Psoas muscle (tissue), 8 donors: ENCODE data around the gene NPIPA5. TPM values are rescaled to one million over a fixed set of nuclear protein-coding genes. Genes with fewer than 3 reads are reported as not detected.
A peak's percentile ranks its signal among the peaks of the same experiment; 100 is the strongest.
"Not testable (repeated sequence)": the region's sequence is repeated elsewhere in the genome, so short reads cannot be mapped to it uniquely, and the experiment has no call there.

ENCODE experiments used
- ATAC-seq, 4 donors: fragments of 200-7000 bp; cut with Tn5 transposase; one replicate each; pipeline ENCODE4 v1.9.1; 2020; ENCODE audit warnings: moderate library complexity in 3 of 4, mild to moderate bottlenecking in 2 of 4
- DNase-seq, 2 donors: peaks; one replicate each; pipeline ENCODE4 v3.0.0-alpha.2; 2020
- H3K27ac ChIP-seq: fragments of 200-600 bp; one replicate; pipeline ENCODE4 v1.8.0; 2022
- H3K27me3 ChIP-seq, 3 donors: fragments of 200-600 bp in 1 of 3; one replicate each; pipeline versions ENCODE4 v1.6.1 to v1.8.0; 2013 to 2022; ENCODE audit warnings: low read length in 2 of 3, mild to moderate bottlenecking in 2 of 3, moderate library complexity in 1 of 3; ENCODE audit not compliant: insufficient read depth in 3 of 3
- H3K36me3 ChIP-seq, 2 donors: fragments of 200-600 bp in 1 of 2; one replicate each; pipeline versions ENCODE4 v1.6.1 to v1.8.0; 2013 to 2022; ENCODE audit warnings: low read depth in 1 of 2, mild to moderate bottlenecking in 1 of 2, moderate library complexity in 1 of 2; ENCODE audit not compliant: insufficient read depth in 1 of 2
- H3K4me1 ChIP-seq: fragments of 200-600 bp; one replicate; pipeline ENCODE4 v1.8.0; 2022
- H3K4me3 ChIP-seq: fragments of 200-600 bp; one replicate; pipeline ENCODE4 v1.8.0; 2022; ENCODE audit warnings: mild to moderate bottlenecking
- H3K9me3 ChIP-seq: fragments of 200-600 bp; one replicate; pipeline ENCODE4 v1.8.0; 2022
- WGBS, 3 donors: extraction: QIAGEN DNeasy Blood & Tissue Kit; methylation state at CpG; one replicate each; pipeline versions ENCODE4 v1.1.6 to v1.1.7; 2013; 5-methylcytosine and 5-hydroxymethylcytosine counted together
- intact Hi-C, 2 donors: fragments of 100-400 bp; cut with DNase I; formaldehyde crosslinking; loops; one replicate each; pipeline versions ENCODE4 v1.11.0 to v1.14.2; 2022
- polyA plus RNA-seq, 3 donors: library from polyadenylated mRNA; stranded (reverse); fragments of 200-250 nt; gene quantifications; one replicate each; pipeline ENCODE4 v1.2.3, GENCODE V29; 2013
- total RNA-seq, 4 donors: library from RNA; stranded (reverse); fragmentation: NEBNext Ultra II Directional in 2 of 4; extraction: Animal tissue kit (Norgen Biotek cat#: 25700) in 2 of 4; gene quantifications; one replicate each; pipeline versions ENCODE4 v1.2.1 to v1.2.4, GENCODE V29; 2021 to 2023
- TF ChIP-seq, protein P1 (sequence below): fragments of 200-600 bp; IDR thresholded peaks from one replicate; pipeline ENCODE4 v1.8.0; 2022; ENCODE audit warnings: antibody characterized with exemption
- donor health status: healthy with polysubstance abuse.
- donor health status: DM: no; HTN: no; CAD: no; lungs with moderate emphysema.
- donor health status: Bipolar disorder and iron deficiency.
- donor health status: healthy.
- donor health status: DM: yes; HTN: yes; CAD: no.
- donor health status: DM: no; HTN: no; CAD: no.
- donor health status: DM: no; HTN: no; CAD: no.
- donor health status: DM: yes; HTN: yes; CAD: no.

The NPIPA5 gene
- total and polyA plus RNA-seq, 7 donors, result 1.5 to 22.1 (median 11.4) TPM

DNA sequence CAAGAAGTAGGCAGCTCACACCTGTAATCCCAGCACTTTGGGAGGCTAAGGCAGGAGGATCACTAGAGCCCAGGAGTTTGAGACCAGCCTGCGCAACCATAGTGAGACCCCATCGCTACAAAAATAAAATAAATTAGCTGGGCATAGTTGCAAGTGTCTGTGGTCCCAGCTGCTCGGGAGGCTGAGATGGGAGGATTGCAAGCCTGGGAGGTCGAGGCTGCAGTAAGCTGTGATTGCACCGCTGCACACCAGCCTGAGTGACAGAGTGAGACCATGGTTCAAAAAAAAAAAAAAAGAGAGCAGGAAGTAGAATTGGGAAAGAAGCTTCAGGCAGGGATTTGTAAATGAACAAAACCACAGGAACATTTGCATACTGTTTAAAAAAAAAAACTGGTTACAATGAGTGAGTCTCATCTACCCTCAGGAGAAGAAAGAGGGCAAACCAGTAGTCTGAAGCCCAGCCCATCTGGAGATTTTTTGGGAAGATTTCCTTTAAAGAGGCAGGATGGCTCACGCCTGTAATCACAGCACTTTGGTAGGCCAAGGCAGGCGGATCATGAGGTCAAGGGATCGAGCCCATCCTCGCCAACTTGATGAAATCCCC lies 25.4 kb upstream of the NPIPA5 start:
- WGBS, 3 donors, result 94 to 97% (median 96%) methylated on average over 9 of the region's 9 CpGs
- no peak for ATAC-seq

DNA sequence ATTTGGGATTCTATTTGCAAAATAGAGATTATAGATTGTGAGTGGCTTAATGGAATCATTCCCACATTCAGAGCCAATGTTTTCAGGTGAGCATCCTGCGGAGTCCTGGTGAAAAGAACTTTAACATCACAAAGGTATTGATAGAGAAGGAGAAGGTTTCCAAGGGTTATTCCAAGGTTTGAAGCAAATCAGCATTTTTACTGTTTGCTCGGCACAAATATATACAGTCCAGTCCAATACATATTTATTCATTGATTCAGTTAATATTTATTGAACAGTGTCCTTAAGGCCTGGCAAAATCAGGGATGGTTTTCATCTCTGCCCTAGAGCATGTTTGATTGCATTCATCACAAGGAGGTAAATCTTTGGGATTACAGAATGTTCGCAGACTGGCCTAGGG lies 23.9 kb upstream of the NPIPA5 start:
- 94 to 98% (median 98%) methylated on average over 3 of the region's 3 CpGs for WGBS, 3 donors
- Histone ChIP-seq H3K27me3 (no peaks in the 10 kb centered on the region), H3K4me1 (peaks cover 17% of the 10 kb centered on the region), H3K27ac (peak overlapping the region; percentile 30), H3K36me3 (peaks cover 0 to 36% of the 10 kb centered on the region in 2 donors), H3K9me3 (no peaks in the 10 kb centered on the region), H3K4me3 (no peak overlapping the region)
- DNase-seq (no peak), ATAC-seq (no peak)
- TF ChIP-seq, protein P1, sequence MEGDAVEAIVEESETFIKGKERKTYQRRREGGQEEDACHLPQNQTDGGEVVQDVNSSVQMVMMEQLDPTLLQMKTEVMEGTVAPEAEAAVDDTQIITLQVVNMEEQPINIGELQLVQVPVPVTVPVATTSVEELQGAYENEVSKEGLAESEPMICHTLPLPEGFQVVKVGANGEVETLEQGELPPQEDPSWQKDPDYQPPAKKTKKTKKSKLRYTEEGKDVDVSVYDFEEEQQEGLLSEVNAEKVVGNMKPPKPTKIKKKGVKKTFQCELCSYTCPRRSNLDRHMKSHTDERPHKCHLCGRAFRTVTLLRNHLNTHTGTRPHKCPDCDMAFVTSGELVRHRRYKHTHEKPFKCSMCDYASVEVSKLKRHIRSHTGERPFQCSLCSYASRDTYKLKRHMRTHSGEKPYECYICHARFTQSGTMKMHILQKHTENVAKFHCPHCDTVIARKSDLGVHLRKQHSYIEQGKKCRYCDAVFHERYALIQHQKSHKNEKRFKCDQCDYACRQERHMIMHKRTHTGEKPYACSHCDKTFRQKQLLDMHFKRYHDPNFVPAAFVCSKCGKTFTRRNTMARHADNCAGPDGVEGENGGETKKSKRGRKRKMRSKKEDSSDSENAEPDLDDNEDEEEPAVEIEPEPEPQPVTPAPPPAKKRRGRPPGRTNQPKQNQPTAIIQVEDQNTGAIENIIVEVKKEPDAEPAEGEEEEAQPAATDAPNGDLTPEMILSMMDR, result no peak
- intact Hi-C loops, result no loop called here

More for the DNA sequence above, 25.4 kb upstream of the NPIPA5 start:
- H3K9me3 ChIP-seq, result no peaks in the 10 kb centered on the region
- intact Hi-C loops, result no loop called here
- H3K36me3 ChIP-seq, result peaks cover 0 to 44% of the 10 kb centered on the region in 2 donors
- TF ChIP-seq, protein P1, result no peak
- H3K4me1 ChIP-seq, result peaks cover 17% of the 10 kb centered on the region
- H3K4me3 ChIP-seq, result no peak overlapping the region
- no peak for DNase-seq
- peak overlapping the region; percentile 90 for H3K27ac ChIP-seq
- no peaks in the 10 kb centered on the region for H3K27me3 ChIP-seq

DNA sequence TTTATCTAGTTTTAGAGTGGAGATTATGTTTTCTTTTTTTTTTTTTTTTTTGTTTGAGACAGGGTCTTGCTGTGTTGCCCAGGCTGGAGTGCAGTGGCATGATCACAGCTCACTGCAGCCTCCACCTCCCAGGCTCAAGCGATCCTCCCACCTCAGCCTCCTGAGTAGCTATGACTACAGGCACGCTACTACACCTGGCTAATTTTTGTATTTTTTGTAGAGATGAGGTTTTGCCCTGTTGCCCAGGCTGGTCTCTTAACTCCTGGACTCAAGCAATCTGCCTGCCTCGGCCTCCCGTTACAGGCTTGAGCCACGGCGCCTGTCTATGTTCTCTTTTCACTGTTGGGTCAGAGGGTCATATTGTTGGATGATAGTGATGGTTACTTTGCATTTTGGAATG lies 22.2 kb upstream of the NPIPA5 start:
- H3K4me3 ChIP-seq, ATAC-seq, H3K27me3 ChIP-seq, H3K27ac ChIP-seq, intact Hi-C loops, DNase-seq, H3K9me3 ChIP-seq: not testable (repeated sequence)
- Histone ChIP-seq H3K4me1 (peaks cover 17% of the 10 kb centered on the region), H3K36me3 (peaks cover 0 to 36% of the 10 kb centered on the region in 2 donors)
- WGBS, 3 donors, result 92 to 94% (median 93%) methylated on average over 6 of the region's 6 CpGs

DNA sequence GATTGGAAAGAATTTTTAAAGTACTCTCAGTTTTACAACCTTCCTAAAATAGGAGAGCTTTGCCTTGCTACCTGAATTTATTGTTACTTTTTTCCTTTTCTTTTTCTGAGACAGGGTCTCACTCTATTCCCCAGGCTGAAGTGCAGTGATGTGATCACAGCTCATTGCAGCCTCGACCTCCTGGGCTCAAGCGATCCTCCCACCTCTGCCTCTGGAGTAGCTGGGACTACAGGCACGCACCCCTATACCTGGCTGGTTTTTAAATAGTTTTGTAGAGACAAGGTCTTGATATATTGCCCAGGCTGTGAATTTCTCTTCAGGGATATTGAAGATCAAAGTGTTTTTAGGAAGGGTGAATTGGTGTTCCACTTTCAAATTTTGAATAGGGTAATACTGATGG lies 21.2 kb upstream of the NPIPA5 start:
- no peak for ATAC-seq

DNA sequence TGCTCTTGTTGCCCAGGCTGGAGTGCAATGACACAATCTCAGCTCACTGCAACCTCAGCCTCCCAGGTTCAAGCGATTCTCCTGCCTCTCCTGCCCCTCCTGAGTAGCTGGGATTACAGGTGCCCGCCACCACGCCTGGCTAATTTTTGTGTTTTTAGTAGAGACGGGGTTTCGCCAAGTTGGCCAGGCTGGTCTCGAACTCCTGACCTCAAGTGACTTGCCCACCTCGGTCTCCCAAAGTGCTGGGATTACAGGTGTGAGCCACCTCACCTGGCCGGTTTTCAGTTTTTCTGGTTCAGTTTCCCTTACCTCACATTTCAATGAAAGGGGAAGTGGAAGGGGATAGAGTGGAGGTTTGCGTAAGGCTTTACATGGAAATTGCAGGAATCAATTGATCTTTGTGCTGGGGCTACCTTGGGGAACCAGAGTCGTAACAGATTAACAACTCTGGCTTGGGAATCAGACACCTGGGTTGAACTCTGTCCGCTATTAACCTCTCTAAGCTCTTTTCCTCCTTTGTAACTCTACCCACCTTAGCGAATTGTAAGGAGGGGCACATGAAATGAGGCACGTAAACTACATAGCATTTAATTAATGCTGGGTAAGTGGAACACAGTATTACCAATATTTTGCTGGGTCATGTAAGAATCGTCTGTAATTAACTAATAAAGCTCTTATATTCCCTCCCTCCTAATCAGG lies 20.7 kb upstream of the NPIPA5 start:
- peaks cover 0 to 36% of the 10 kb centered on the region in 2 donors for H3K36me3 ChIP-seq
- intact Hi-C loops, result no loop called here
- WGBS, 3 donors, result 62 to 72% (median 70%) methylated on average over 14 of the region's 14 CpGs
- TF ChIP-seq, protein P1, result no peak
- peak overlapping the region; percentile 80 for H3K27ac ChIP-seq
- ATAC-seq, result peak in 1 of 4 donors; percentile 26
- H3K4me3 ChIP-seq, result no peak overlapping the region
- peaks cover 11% of the 10 kb centered on the region for H3K4me1 ChIP-seq
- no peak for DNase-seq
- H3K9me3 ChIP-seq, result no peaks in the 10 kb centered on the region
- no peaks in the 10 kb centered on the region for H3K27me3 ChIP-seq

More for the DNA sequence above, 21.2 kb upstream of the NPIPA5 start:
- intact Hi-C loops, result no loop called here
- TF ChIP-seq, protein P1, result no peak
- 69 to 70% (median 69%) methylated on average over 3 of the region's 3 CpGs for WGBS, 3 donors
- no peak for DNase-seq
- no peaks in the 10 kb centered on the region for H3K9me3 ChIP-seq
- H3K27ac ChIP-seq, result peak overlapping the region; percentile 80
- peaks cover 0 to 36% of the 10 kb centered on the region in 2 donors for H3K36me3 ChIP-seq
- no peaks in the 10 kb centered on the region for H3K27me3 ChIP-seq
- H3K4me1 ChIP-seq, result peaks cover 13% of the 10 kb centered on the region
- no peak overlapping the region for H3K4me3 ChIP-seq
